HG03060 (cell line): ENCODE measurements around the gene MORN3.
"Not testable (repeated sequence)": the region's sequence is repeated elsewhere in the genome, so short reads cannot be mapped to it uniquely, and the experiment has no call there.

Experiments used
- ATAC-seq: cut with Tn5 transposase; IDR thresholded peaks from one replicate; pipeline ENCODE4 v1.9.1; 2021; ENCODE audit warnings: low read depth, moderate number of reproducible peaks; ENCODE audit not compliant: unreplicated experiment

Gene MORN3, protein sequence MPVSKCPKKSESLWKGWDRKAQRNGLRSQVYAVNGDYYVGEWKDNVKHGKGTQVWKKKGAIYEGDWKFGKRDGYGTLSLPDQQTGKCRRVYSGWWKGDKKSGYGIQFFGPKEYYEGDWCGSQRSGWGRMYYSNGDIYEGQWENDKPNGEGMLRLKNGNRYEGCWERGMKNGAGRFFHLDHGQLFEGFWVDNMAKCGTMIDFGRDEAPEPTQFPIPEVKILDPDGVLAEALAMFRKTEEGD

DNA sequence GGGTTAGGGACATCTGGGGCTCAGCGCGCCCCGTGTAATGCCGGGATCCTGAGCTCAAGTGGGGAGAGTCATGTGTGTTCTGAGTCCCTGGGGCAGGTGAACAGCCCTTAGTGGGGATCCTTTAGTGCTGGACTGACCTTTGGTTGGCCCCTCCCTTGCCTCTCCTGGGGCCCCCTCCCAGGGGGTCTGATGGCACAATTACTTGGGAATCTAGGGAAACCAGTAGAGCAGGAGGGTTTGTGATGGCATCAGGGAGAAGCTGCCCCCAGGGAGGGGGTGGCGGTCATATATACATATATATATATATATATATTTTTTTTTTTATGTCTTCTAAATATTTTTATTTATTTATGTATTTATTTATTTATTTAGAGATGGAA, at the start of gene MORN3:
MORN3 (minus strand) TSS at position 134 of the 380 bp plus-strand sequence. CDS start 171 bp downstream, outside the sequence.
- no peak for ATAC-seq

DNA sequence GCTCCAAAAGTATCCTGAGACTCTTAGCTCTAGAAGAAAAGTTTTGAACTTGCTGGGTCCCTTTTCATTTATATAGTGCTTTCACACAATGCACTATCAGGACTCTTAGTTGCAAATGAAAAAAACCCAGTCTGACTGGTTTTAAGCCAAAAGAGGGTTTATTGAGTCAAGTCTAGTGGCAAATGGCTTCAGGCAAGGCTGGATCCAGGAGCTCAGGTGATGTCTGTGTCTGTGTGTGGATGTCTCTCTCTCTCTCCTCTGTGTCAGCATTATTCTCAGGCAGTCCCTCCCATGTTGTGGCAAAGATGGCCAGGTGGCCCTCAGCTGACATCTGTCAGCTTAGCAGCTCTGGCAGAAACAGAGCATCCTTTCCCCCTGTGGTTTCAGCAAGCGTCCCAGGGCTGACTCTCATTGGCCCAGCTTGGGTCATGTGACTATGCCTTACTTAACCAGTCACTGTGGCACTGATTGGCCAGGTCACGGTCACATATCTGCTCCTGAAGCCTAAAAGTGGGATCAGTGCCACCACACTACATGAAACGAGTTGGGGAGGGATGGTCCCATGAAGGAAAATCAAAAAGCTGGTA, 49.3 kb upstream of the MORN3 start:
- ATAC-seq, result no peak

DNA sequence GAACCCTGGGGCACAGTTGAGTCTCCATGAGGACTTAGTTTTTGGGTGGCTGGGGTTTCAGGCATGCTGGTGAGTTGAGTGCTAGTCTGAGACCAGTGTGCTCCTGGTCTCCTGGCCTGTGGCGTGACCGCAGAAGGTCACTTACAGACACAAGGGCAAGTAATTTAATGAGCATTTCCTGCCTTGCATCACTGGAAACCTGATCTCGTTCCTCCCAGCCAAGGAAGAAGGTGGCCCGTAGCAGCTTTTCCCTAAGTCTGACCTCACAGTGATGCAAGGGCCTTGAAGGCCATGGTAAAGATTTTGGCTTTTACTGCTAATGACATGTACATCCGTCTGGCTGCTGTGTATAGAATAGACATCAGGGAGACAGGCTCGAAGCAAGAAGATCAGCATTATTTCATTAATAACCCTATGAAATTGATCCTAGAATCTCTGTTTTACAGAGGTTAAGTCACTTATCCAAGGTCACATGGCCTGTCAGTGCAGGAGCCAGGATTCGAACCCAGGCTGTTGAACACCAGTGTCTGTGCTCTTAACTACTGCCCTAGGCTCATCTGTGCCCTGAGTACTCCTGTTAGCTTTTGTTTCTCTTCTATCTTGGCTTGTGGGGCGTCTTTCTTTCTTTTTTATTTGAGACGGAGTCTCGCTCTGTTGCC, 47.7 kb upstream of the MORN3 start:
- no peak for ATAC-seq

DNA sequence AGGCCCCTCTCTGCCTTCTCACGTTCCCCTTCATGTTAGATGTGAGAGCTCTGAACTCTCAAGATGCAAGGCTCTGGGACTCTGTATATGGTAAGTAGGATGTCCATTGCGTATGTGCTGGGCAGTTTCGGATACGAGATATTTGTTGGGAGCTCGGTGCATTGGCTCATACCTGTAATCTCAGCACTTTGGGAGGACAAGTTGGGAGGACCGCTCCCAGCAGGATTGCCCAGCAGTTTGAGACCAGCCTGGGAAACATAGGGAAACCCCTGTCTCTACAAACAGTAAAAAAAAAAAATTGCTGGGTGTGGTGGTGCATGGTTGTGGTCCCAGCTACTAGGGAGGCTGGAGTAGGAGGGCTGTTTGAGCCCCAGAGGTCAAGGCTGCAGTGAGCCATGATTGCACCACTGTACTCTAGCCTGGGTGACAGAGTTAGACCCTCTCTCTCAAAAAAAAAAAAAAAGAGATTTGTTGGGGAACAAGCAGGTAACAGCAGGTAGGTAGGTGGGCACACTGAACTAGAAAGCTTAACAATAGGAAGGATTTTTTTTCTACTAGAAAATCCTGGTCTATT, 46.5 kb upstream of the MORN3 start:
- ATAC-seq, result no peak

DNA sequence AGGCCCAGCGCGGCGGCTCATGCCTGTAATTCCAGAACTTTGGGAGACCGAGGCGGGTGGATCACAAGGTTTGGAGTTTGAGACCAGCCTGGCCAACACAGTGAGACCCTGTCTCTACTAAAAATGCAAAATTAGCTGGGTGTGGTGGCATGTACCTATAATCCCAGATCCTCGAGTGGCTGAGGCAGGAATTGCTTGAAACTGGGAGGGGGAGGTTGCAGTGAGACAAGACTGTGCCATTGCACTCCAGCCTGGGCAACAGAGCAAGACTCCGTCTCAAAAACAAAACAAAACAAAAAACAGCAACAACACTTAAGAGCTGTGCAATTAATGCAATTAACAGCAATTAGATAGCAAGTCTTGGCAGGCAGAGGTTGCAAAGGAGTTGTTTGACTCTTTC, 45.6 kb upstream of the MORN3 start:
- ATAC-seq, result not testable (repeated sequence)

DNA sequence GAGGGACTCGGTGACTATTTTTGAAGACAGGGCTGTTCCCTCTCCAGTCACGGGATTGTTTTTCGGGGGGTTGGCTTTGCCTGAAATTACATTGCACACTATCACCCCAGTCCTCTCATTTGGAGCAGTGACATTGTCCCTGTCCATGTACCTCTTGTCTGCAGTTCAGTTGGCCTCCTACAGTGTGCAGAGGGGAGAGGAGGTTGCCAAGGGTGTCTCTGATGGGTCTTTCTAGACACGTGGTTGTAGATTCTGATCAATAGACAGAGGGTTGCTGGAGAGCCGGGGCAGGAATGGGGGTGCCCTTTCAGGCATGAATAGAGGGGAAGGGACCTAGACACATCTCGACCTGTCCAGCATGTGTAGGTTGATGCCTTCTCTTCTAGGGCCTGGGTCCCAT, 44.3 kb upstream of the MORN3 start:
- ATAC-seq, result no peak

DNA sequence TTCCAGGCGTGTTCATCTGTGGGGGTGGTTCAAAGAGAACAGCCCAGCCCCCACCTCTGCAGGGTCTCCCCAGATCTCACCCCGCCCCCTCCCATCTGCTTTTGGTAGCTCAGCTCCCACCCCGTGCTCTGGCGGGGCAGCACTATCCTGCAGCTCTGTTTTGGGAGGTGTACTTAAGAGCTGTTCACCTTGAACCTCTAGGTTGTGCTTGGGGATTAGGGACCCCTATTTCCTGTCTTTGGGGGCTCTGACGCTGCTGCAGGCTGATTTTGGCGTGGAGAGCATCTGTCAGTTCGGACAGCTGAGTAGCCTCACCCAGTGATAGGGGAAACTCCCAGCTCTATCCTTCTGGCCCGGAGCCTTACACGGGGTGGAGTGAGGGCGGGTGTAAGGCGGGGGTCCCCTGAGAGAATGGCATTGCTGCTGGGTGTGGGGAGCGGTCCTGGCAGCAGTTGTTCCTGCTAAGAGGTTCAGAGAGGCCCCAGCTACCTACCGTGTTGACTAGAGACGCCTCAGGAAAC, 43.9 kb upstream of the MORN3 start:
- ATAC-seq, result no peak

DNA sequence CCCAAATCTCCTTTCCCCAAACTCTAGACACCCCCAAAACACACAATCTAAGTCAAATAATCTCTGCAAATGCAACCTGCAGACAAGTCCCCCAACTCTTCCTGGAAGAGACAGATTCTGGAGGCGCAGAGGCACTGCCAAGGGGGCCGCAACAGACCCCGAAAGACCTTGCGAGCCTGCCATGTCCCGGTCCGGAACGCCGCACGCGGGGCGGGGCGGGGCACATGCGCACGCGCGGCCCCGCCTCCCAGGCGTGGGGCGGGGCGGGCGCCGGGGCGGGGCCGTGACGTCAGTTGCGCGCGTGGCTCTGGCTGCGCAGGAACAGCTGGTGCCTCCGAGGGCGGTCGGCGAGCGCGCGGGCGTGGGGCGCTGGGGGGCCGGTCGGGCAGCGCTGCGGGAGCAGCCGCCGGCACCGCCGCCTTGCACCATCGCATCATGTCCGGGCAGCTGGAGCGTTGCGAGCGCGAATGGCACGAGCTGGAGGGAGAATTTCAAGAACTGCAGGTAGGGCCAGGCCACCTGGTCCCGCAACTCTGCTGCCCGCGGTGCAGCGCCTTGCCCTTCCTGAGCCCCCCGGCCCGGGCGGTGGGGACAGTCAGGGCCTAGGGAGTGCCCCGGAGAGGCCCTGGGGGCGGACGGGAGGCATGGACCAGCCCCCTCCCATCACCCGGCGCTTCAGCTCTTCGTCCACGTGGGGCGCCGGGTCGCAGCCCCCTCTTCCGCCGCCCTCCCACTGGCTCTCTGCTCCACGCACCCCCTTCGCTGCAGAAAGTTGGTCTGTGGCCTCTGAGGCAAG, 43.2 kb upstream of the MORN3 start, which contains the start of gene TMEM120B:
TMEM120B (plus strand) TSS at position 292 of the 796 bp plus-strand sequence; CDS start at position 436, 144 bp downstream.
- peak; percentile 50 for ATAC-seq

DNA sequence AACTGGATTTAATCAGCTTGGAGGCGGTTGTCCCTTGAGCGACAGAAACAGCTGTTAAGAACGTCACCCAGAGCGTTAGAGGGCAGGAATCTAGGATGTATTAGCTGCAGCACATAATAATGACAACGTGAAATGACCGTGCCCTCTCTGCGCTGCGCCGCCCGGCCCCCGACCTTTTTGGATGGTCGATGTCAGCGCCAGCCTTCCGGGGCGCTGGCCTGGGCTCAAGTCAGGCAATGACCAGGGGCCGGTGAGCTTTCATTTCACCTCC, 42.7 kb upstream of the MORN3 start:
- ATAC-seq, result peak; percentile 10

DNA sequence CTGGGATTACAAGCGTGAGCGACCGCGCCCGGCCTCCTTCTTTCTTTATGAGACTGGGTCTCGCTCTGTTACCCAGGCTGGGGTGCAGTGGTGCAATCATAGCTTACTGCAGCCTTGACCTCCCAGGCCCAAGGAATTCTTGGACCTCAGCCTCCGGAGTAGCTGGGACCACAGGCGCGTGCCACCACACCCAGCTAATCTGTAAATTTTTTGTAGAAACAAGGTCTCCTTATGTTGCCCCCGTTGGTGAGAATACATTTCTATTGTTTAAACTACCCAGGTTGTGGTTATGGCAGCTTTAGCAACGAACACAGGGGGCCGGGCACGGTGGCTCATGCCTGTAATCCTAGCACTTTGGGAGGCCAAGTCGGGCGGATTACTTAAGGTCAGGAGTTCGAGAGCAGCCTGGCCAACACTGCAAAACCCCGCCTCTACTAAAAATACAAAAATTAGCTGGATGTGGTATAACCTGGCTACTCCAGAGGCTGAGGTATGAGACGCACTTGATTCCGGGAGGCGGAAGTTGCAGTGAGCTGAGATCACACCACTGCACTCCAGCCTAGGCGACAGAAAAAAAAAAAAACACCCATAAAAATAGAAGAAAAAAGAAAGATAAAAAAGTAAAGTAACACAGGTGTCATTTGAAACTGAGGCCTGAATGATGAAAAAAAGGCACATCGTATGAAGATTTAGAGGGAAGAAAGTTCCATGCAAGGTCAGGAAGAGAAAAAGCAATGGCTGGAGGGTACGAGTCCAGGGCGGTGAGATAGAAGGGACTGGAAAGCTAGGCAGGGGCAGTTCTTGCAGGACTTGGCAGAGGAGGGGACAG, 42.1 kb upstream of the MORN3 start:
- no peak for ATAC-seq

DNA sequence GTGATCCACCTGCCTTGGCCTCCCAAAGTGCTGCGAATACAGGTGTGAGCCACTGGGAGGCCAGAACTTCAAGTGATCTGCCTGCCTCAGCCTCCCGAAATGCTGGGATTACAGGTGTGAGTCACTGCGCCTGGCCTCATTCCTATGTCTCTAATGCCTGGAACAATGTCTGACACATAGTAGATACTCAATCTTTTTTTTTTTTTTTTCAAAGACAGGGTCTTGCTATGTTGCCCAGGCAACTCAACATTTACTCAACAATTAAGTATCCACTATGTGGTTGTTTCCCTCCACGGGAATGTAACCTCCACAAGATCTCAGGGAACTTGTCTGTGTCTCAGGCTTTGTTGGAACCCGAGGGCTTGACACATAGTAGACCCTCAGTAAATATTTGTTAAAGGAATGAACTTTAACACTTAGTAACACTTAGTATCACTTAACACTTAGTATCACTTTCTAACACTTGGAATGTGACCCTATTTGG, 40.1 kb upstream of the MORN3 start:
- ATAC-seq, result no peak

DNA sequence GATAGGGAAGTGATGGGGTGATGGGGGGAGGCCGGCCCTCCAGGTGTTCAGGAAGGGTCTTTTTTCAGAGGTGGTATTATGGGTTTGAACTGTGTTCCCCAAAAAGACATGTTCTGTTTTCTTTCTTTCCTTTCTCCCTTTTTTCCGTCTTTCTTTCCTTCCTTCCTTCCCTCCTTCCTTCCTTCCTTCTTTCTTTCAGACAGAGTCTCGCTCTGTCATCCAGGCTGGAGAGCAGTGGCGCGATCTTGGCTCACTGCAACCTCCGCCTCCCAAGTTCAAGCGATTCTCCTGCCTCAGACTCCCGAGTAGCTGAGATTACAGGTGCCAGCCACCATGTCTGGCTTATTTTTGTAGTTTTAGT, 39.6 kb upstream of the MORN3 start:
- ATAC-seq, result not testable (repeated sequence)

DNA sequence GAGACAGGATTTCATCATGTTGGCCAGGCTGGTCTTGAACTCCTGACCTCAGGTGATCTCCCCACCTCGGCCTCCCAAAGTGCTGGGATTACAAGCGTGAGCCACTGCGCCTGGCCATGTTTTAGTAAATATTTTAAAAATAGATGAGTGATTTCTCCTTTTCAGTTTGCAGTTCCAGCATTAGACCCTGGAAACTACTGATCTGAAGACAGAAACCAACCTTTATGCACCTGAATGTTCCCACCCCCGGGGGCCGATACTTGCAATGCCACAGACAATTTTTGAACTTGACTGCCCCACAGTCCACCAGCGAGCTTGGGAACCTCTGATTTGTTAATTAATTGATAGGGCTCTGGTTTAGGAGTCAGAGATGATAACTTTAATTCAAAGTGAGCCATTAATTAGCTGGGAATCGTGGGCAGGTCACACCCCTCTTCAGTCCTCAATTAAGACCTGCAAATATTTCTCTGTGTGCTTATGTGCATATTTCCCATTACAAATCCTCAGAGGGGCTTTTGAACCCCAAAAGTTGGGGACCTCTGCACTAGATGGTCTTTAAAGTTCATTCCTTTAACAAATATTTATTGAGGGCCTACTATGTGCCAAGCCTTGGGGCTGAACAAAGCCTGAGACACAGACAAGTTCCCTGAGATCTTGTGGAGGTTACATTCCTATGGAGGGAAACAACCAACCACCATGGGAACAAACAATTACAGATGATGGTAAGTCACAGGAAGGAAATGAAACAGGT, 39.0 kb upstream of the MORN3 start:
- no peak for ATAC-seq

DNA sequence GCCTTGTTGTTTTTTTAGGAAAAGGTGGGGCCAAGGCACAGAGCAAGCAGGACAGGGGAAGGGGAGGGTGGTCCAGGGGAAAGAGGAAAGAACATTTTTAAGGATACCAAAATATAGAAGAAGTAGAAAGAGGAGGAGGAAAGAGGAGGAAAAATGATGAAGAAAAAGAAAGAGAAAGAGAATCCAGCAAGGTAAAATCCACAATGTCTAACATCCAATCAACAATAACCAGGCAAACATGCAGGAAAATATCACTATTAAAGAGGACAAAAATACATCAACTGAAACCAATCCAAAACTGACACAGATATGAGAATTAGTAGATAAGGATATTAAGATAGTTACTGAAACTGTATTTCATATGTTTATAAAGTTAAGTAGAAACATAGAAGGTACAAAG, 36.1 kb upstream of the MORN3 start:
- ATAC-seq, result no peak

DNA sequence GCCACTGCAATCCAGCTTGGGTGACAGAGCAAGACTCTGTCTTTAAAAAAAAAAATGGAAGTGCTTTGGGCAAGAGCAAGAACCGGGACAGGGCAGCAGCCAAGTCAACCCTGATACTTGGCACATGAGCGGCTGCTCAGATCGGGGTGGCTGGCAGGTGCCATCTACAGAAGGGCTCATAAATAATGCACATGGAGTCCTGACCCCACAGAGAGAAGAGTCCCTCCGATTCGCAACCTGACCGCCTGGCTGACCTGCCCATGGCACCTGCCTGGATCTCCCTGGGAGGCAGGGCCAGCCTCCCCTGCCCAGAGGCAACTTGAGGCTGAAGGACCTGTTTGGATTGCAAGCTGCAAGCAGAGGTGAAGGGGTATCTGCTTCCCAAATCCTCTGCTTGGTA, 33.5 kb upstream of the MORN3 start:
- no peak for ATAC-seq

DNA sequence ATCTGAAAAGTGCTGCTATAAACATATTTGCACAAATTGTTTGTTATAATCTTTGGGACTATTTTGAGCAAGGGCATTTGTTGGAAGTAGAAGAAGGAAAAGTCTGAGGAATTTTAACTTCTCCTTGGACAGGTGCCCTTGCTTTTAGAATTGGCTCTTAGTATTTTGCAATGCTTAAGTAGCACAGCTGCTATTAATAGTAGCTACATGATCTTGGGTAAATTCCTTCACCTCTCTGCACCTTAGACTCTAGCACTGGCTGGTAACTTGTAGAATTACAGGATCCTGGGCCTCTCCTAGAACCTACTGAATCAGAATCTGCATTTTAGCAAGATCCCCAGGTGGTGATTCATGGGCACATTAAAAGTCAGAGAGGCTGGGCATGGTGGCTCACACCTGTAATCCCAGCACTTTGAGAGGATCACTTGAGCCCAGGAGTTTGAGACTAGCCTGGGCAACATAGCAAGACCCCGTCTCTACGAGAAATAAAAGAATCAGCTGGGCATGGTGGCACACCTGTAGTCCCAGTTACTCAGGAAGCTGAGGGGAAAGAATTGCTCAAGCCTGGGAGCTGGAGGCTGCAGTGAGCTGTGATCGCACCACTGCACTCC, 32.3 kb upstream of the MORN3 start:
- no peak for ATAC-seq

DNA sequence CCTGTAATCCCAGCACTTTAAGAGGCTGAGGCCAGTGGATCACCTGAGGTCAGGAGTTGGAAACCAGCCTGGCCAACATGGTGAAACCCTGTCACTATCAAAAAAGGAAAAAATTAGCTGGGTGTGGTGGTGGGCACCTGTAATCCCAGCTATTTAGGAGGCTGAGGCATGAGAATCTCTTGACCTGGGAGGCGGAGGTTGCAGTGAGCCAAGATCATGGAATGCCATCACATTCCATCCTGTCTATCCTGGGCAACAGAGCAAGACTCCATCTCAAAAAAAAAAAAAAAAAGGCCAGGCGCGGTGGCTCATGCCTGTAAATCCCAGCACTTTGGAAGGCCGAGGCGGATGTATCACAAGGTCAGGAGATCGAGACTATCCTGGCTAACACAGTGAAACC, 28.4 kb upstream of the MORN3 start:
- ATAC-seq, result not testable (repeated sequence)

DNA sequence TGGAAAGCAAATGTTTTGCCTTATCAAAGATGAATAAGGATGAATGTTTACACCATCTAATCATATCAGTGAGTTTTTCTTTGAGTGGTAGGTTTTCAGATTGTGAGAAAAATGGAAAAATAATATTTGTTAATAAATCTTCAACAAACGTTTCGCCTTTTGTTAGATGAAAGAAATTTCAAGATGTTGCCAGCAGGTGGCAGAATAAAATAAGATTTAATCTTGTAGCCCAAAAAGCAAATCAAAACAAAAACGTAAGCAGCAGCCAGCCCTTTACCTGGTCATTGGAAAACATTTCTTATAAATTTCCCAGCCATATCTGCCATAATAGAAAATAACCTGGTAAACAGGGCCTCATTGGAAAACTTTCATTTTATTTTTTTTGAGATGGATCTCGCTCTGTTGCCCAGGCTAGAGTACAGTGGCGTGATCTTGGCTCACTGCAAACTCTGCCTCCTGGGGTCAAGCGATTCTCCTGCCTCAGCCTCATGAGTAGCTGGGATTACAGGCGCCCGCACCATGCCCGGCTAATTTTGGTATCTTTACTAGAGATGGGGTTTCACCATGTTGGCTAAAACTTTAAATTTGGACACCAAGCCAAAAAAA, 27.7 kb upstream of the MORN3 start:
- no peak for ATAC-seq
